ENCODE measurements around the gene SFXN2.
"Not testable (repeated sequence)": the region's sequence is repeated elsewhere in the genome, so short reads cannot be mapped to it uniquely, and the experiment has no call there.

Gene SFXN2

DNA sequence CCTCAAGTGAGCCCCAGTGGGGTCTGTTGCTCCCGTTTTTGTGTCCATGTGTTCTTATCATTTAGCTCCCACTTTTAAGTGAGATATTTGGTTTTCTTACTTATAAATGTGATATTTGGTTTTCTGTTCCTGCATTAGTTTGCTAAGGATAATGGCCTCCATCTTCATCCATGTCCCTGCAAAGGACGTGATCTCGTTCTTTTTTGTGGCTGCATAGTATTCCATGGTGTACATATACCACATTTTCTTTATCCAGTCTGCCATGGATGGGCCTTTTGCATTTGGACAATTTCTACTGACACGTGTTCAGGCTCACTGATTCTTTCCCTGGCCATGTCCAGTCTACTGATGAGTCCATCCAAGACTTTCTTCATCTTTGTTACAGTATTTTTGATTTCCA lies 9.6 kb downstream of the SFXN2 start:
- DNase-seq, result no peak

DNA sequence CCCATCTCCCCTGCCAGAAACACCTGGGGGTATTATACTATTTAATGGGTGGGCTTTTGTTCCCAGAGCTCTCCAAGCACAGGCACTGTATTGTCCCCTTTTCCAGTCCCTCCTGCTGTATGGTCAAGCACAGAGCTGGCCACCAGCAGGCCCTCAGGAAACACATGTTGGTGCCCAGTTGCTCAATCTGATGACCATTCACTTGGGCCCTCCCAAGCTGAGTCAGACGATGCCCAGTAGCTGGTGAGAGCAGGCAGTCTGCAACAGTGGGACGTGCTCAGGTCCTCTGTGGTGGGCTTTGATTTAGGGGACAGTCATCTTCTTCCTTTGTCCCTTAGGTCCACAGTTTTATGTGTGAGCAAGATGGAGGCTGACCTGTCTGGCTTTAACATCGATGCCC lies 11.8 kb downstream of the SFXN2 start:
- no peak for DNase-seq

DNA sequence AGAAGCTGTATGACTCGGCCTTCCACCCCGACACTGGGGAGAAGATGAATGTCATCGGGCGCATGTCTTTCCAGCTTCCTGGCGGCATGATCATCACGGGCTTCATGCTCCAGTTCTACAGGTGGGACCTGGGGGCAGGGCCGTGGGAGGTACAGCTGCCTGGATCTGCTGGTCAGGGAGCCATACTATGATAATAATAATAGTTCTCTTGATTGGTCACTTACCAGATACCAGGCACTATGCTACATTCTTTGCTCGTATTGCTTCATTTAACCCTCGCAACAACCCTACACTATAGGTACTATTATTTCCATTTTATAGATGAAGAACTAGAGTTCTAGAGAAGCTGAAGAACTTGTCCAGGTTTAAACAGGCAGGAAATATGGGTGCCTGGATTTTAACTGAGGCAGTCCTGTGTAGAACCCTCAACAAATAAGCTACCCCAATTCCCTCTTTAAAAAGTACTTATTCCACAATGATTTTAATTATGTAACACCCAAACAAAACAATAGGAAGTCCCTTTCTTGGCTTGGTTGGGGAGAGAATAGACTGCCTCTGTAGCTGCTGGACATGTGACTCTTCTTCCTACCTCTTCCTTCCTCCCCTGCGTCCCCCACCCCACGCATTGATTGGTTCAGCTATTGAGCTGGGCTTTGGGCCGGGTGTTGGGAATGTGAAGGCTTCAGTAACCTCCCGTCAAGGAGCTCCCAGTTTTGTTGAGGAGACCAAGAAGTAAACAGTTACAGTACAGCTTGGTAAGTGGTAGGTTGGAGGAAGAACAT lies 12.8 kb downstream of the SFXN2 start:
- no peak for DNase-seq

DNA sequence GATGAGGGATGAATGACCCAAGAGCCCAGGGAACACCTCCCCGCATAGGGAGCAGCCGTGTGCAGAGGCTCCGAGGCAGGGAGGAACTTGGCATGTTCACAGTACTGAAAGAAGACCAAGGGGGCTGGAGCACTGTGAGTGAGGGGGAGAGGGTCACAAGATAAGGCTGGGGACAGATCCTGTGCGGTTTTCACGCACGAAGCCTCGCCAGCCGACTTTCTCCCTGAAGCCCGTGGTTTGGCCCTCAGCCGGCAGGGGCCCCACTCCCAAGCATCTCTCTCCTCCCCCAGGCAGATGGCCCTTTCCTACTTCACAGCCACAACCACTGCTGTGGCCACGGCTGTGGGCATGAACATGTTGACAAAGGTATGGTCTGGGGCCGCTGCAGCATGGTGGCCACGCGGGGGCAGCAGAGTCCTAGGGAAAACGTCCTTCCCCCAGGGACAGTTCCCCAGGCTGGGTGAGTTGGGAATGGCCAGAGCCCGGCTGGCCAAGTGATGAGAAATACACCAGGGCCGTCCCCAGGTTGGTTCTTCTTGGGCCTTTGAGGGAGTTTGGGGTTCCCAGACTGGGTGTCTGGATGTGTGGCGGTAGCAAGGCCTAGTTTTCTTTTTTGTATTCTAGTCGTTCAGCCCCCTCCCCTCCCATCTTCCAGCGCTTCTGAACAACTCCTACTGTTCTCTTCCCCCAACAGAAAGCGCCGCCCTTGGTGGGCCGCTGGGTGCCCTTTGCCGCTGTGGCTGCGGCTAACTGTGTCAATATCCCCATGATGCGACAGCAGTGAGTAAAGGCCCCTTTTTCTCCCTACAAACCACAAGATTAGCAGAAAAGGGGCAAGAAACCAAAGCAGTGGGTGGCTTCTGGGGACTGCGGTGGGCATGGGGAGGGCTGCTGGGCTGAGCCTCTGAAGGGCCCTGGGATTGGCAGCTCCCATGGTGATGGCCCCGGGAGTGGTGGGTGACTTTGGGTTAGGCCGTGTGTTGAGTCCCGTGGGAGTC lies 14.9 kb downstream of the SFXN2 start:
- peak; percentile 82 for DNase-seq

DNA sequence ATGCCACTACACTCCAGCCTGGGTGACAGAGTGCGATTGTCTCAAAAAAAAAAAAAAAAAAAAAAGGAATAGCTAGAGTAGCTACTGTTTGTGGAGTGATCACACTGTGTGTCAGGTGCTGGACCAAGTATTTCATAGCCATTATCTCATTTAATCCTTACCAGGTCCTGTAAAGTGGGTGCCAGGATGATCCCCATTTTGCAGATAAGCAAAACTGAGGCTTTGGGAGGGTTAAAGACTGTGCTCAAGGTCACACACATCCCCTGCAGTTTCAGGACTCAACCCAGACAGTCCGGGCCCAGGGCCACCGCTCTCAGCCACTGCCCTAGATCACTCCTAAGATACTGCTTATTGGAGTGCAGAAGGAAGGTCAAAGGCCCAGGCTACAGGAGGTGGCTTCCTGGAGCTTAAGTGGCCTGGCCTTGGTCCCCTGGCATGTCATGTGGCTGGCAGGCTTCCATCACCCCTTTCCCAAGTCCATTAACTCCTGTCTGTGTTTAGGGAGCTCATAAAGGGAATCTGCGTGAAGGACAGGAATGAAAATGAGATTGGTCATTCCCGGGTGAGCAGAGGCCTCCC lies 16.9 kb downstream of the SFXN2 start:
- no peak for DNase-seq

DNA sequence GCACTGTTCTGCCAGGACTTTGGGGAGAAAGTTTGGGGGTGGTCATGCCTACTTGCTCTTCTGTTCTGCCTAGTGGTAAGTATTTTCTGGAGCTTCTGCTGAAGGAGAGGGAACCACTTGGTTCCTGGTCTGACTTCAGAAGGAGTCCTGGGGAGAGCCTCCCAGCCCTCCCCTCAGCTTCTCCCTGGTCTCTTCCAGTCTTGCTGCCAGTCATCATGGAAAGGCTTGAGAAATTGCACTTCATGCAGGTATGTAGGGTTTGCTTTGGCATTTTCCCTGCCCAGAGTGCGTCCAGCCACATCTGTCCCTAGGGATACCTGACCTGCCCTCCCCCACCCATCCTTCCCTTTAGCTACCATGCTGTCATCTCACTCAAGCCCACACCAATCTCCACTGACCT lies 18.2 kb downstream of the SFXN2 start:
- DNase-seq, result no peak

DNA sequence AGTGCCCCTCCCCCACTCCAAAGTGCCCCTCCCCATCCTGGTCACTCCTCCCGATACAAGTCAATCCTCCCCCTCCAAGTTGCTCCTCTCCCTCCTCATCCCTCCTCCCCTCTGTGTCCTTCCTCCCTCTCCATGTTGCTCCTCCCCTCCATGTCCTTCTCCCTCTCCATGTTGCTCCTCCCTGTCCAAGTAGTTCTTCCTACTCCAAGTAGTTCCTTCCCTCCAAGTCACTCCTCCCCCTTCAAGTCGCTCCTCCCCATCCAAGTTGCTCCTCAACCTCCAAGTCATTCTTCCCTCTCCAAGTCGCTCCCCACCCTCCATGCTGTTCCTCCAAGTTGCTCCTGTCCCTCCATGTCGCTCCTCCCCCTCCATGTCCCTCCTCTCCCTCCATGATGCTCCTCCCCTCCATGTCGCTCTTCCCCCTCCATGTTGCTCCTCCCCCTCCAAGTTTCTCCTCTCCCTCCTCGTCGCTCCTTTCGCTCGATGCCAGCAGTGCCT lies 20.7 kb downstream of the SFXN2 start:
- DNase-seq, result no peak

DNA sequence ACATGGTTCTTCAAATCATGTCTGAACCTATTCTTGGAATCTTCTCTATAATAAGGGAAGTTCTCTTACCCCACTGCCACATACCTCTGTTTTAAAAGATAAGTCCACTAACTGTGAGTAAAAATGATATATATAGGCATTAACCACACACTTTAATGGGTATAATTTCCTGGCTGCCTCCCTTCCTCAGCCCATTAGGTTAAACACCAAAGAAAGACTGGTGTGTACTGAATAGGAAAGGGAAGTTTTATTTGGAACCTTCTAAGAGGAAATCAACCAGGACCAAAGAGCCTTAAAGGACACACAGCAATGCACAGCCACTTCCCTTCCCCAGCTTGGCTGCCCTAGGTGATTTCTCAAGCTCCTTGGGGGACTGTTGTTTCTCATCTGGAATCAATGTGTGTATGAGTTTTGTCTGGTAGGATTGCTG lies 24.3 kb downstream of the SFXN2 start:
- no peak for DNase-seq

DNA sequence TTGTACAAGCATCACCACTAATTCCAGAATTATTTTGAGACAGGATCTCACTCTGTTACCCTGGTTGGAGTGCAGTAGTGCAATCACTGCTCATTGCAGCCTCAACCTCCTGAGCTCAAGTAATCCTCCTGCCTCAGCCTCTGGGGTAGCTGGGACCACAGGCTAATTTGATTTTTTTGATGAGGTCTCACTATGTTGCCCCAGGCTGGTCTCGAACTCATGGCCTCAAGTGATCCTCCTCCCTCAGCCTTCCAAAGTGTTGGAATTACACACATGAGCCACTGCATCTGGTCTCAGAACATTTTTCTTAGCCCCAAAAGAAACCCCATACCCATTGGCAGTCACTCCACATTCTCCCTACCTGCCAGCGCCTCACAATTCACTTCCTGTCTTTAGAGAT lies 25.8 kb downstream of the SFXN2 start:
- DNase-seq, result no peak

DNA sequence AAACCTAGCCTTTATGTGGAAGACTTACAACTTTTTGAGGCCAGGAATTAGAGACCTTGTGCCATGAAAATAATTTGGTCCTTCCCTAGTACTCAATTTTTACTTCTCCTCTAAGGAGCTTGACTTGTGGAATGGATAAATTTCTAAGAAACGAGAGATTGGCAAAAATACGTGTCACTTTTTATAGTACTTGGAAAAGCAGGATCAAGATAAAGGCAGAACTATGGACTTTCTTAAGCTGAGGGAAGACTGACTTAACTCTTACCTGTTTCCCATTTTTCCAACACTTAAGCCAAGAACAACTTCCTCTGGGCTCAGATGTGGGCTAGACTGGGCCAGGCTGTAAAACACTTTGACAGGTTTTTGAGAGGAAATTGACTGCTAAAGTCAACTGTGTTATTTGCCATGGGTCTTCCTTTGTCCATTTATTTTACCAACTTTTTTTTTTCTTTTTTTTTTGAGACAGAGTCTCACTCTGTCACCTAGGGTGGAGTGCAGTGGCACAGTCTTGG lies 27.3 kb downstream of the SFXN2 start:
- DNase-seq, result no peak

DNA sequence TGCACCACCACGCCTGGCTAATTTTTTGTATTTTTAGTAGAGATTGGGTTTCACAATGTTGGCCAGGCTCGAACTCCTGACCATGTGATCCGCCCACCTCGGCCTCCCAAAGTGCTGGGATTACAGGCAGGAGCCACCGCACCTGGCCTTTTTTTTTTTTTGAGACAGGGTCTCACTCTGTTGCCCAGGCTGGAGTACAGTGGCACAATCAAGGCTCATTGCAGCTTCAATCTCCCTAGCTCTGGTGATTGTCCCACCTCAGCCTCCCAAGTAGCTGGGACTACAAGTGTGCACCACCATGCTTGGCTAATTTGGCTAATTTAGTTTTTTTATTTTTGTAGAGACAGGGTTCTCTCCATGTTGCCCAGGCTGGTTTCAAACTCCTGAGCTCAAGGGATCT lies 27.9 kb downstream of the SFXN2 start:
- DNase-seq, result not testable (repeated sequence)

DNA sequence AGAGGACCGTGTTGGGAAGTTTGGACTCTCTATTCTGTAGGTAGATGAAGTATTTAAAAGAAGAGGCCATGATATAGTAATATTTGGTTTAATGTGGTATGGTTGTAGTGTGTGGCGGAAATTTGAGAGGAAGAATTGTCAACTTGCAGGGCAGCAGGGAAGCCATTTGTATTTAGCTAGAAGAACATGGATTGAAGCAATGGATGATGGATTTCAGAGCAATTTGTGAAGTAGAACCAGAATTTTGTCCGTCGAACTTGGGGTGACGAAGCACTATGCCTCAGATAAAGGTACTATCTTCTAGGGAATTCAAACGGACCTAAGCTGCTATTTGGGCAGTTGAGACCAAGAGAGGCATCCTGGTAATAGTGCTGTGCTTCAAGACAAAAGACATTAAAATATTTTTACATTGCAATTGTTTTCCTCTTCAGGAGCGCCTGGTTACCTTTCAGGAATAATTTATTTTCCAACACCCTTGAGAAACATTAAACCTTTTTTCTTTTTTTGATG lies 28.7 kb downstream of the SFXN2 start:
- DNase-seq, result no peak

DNA sequence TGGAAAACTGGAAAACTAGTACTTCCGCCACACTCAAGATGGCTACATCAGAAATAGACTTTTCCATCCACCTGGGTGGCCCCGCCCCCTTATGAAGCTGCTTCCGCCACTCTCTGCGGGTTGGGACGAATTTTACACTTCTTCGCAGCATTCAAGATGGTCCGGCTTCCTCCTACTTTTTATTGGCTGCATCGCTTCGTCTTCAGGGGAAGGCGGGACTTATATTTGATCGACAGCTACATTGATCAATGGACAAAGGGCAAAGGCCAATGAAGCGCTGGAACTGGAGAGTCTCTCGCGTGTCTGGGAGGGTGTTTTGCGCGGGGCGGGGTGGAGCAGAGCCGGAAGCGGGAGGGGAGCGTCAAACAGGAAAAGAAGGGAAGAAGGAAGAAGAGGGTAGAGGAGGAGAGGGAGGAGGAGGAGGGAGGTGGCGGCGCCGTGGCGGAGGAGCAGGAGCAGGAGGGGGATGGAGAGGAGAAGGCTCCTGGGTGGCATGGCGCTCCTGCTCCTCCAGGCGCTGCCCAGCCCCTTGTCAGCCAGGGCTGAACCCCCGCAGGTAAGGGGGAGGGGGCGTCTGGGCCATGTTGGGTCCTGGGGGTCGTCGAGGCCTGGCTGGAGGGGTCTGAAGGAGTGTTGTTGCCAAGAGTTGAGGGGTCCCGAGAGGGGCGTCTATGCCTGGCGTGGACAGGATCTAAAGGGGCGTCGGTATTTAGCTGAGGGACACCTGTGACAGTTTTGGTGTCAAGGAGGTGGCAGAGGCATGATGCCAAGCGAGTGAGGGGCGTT lies 29.3 kb downstream of the SFXN2 start, which contains the start of gene WBP1L:
WBP1L (plus strand) TSS at position 361 of the 786 bp plus-strand sequence; CDS start at position 467, 106 bp downstream.
- DNase-seq, result peak; percentile 97

DNA sequence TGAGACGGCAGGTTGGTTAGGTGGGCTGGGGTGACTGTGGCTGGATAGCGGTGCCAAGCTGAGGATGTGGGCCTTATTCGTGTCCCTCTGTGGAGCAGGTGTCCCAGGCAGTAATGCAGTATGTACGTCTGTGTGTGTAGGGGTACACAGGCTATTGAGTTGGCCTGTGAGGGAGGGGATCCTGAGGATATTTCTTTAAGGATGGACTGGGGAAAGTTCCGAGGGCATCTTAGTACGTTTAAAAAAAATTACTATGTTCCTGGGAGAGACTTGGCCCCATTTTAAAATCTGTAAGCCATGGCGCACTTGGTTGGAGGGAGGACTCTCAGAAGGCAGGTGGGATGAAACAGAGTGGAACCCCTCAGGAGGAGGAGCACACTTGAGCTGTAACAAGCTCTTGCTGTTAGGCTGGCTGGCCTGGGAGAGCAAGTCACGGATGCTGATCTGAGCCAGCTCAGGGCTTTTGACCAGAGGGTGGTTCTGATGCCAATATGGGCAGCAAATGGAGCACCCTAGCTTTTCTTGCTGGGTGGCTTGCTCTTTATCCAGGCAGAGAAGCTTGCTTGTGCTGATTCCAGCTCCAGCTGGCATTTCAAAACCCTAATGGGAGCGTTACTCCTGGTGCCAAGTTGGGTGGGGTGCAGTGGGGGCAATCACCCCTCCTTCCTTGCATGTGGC lies 30.1 kb downstream of the SFXN2 start:
- DNase-seq, result no peak

DNA sequence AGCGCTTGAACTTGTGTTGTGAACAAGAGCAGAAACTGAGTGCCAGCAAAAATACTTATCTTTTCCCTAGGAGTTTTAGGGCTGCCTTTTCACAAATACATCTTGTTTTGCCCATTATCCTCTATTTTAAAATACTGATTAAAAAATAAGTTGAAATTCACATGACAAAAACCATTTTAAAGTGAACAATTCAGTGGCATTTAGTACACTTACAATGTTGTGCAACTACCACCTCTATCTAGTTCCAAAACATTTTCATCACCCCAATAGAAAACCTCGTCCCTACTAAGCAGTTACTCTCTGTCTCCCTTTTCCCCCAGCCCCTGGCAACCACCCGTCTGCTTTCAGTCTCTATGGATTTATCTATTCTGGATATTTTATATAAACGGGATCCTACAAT lies 30.7 kb downstream of the SFXN2 start:
- DNase-seq, result no peak

DNA sequence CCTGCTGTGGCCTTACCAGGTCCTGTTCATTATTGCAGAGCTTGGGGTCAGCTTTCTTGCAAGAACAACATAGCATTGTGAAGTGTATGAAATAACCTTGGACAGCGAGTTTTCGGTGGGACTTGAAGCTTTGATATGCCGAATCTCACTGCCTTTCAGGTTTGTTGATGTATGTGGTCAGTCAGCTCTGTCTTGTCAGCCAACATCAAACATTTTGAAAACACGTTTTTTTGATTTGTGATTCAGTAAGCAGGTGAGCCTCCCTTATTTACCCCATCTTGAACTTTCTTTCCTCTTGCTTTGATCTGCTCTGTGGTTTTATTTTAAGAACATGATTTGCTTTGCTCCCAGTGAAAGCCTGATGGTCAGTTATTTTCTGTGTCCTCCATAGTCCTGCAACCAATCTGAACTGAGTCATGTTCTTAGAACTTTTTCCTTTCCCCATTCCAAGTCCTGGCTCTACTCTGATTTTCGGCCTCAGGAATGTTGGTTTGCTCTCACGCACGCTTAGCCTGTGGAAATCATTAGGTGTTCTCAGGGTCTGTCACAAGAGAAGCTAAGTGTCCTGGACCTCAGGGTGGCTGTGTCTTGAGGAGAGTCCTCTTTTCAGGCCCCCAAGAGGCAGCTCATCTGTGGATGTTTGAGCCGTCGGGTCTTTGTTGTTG lies 38.0 kb downstream of the SFXN2 start:
- no peak for DNase-seq

DNA sequence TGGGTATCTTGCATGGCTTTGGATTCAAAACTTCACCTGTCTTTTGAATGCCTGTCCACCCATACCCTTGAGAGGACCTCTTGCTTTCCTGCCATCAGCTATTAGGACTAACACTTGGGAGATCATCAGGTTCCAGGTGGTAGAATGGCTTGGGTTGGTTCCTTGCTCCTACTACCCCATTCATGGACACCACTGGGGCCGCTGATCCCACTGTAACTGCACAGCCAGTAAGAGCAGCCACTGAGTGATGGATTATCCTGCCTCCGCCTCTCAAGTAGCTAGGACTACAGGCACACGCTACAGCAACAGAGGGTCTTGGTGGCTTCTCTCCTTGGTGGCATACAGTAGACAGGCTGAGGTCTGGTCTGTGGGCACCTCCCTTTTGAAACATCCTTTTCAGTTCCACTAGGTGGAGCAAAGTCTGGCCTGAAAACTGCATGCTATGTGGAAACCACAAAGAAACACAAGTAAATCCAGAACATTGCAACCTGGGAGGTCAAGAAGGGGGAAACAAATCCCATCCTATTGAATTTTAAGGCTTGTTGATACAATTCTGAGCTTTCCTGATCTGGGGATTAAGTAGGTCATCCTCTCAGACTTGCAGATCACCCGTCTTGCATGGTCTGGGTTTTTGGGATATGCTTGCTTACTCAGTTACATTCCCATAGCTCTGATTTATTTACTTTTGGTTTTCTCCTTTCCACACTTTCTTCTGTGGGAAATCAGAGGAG lies 38.7 kb downstream of the SFXN2 start:
- no peak for DNase-seq

DNA sequence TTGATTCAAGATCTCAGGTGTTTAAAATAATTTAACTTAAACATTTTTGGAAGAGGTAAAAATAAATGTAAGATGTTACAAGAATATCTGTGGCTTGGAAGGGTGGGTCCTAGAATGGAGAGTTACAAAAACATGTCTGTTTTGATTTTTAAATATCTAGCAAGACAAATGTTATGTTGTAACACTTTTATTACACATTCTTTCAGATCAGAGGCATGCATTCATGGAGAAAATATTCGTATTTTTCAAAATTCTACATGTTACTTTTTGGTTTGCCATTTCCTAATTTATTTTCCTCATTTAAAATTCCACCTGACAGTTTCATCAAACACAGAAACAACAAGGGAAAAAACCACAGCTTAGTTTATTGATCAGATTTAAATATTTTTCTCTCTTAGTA lies 39.3 kb downstream of the SFXN2 start:
- DNase-seq, result no peak

DNA sequence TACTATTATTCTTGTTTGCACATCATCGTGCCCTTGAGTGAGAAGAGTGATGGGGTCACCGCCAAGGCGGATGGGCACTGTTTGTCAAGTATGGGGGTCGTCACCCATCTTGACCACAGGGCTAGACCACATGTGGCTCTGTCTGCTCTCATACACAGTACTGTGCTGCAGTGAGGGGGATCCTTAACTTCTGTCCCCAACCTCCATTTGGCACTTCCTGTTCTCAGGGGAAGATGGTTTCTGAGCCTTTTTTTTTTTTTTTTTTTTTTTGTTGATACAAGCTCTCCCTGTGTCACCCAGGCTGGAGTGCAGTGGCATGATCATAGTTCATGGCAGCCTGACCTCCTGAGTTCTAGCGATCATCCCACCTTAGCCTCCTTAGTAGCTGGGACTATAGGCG lies 42.9 kb downstream of the SFXN2 start:
- no peak for DNase-seq
